Dendritic cell treated with granulocyte-macrophage colony-stimulating factor and Interleukin-4, amounts not matched to agents 40 ng/mL and 50 ng/mL, for 4 days (primary cell): ENCODE data around the gene MTRF1L.
"Not testable (repeated sequence)": the region's sequence is repeated elsewhere in the genome, so short reads cannot be mapped to it uniquely, and the experiment has no call there.

Experiments
- H3K27ac Mint-ChIP-seq: one replicate; pipeline ENCODE4 v1.8.0; 2022; ENCODE audit warnings: mild to moderate bottlenecking, mixed read lengths
- H3K27me3 Mint-ChIP-seq: one replicate; pipeline ENCODE4 v1.8.0; 2022; ENCODE audit warnings: mild to moderate bottlenecking, mixed read lengths
- H3K36me3 Mint-ChIP-seq: one replicate; pipeline ENCODE4 v1.8.0; 2022; ENCODE audit warnings: low read depth, mixed read lengths
- H3K4me1 Mint-ChIP-seq: one replicate; pipeline ENCODE4 v1.8.0; 2022; ENCODE audit warnings: low read depth, mixed read lengths
- H3K4me3 Mint-ChIP-seq: one replicate; pipeline ENCODE4 v1.8.0; 2022; ENCODE audit warnings: mild to moderate bottlenecking, moderate library complexity, mixed read lengths
- H3K9me3 Mint-ChIP-seq: one replicate; pipeline ENCODE4 v1.8.0; 2022; ENCODE audit warnings: mixed read lengths
- intact Hi-C: fragments of 100-400 bp; cut with micrococcal nuclease; formaldehyde crosslinking; loops from one replicate; pipeline ENCODE4 v1.15.0; 2022

Gene MTRF1L

DNA sequence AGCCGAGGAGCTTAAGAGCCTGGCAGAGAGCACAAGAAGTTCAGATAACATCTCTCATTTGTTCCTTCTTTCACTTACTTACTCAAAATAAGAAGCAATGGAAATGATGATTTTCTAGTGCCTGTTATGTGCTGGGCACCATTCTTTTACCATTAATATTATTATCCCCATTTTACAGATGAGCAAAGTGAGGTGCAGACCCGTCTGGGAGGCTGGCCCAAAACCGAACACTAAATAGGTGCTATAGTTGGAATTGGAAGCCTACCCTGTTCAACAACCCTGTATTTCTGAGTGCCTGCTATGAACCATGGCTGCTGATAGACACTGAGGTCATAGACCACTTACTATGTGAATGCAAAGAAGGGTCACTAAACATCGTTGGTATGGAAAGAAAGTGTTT is 25.0 kb upstream of the MTRF1L start:
- no peaks in the 10 kb centered on the region for H3K36me3 Mint-ChIP-seq
- no peak overlapping the region for H3K4me3 Mint-ChIP-seq
- no peaks in the 10 kb centered on the region for H3K9me3 Mint-ChIP-seq
- H3K27me3 Mint-ChIP-seq = peaks cover 6% of the 10 kb centered on the region
- peaks cover 9% of the 10 kb centered on the region for H3K4me1 Mint-ChIP-seq
- H3K27ac Mint-ChIP-seq = no peak overlapping the region
- intact Hi-C loops = no loop called here

DNA sequence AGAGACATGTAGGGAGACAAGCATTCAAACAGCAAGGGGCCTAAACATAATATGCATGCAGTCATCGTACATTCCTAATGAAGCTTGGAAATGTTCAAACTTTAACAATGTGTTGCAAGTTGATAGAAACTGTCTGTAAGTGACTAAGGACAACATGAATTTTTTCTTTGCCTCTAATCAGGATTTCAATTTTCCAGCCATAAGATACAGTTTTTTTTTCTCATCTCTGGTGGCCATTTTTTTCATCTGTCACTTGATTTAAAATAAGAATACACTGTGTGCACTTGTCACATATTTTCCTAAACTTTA is 22.2 kb upstream of the MTRF1L start:
- H3K4me1 Mint-ChIP-seq = no peaks in the 10 kb centered on the region
- H3K36me3 Mint-ChIP-seq = no peaks in the 10 kb centered on the region
- H3K9me3 Mint-ChIP-seq = no peaks in the 10 kb centered on the region
- H3K27me3 Mint-ChIP-seq = peaks cover 6% of the 10 kb centered on the region
- H3K4me3 Mint-ChIP-seq = no peak overlapping the region
- no peak overlapping the region for H3K27ac Mint-ChIP-seq
- intact Hi-C loops = loop anchor here (1.0 kb wide), 1 partner anchor 160 kb away; no protein-coding TSS in a partner anchor

DNA sequence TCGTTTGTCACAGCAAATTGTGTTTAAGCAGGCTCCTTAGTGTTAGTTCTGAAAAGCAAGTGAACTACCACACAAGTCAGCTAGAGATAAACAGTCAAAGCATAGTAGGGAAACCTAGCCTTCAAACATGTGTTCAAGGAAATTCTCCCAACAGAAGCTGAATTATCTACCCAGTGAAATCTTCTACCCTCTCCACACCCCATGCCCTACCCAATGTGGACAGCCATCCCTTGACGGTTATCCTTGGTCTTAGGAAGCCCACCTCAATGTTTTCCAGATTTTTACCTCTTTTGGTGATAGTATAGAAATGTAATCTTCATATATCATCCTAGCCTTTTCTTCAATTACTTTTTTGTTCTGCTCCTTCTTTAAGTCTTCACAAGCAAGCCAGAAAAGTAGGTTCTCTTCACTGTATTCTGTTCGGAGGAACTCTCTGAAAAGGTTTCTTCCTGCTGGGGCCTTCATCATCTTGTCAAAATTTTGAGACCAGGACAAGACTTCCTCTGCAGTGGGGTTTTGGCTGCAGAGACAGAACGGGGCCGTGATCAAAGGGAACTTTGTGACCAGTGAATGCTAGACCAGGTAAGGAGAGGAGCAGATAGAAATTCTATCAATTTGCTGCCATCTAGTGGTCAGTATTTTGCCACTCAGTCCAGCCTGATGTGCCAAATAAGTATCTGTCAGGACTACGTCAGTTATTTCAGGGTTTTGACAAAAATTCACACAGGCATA is 21.6 kb upstream of the MTRF1L start:
- H3K9me3 Mint-ChIP-seq = no peaks in the 10 kb centered on the region
- H3K27me3 Mint-ChIP-seq = peaks cover 6% of the 10 kb centered on the region
- H3K4me1 Mint-ChIP-seq = no peaks in the 10 kb centered on the region
- no peak overlapping the region for H3K27ac Mint-ChIP-seq
- no peaks in the 10 kb centered on the region for H3K36me3 Mint-ChIP-seq
- H3K4me3 Mint-ChIP-seq = no peak overlapping the region
- intact Hi-C loops = loop anchor here (1.0 kb wide), 1 partner anchor 160 kb away; no protein-coding TSS in a partner anchor

DNA sequence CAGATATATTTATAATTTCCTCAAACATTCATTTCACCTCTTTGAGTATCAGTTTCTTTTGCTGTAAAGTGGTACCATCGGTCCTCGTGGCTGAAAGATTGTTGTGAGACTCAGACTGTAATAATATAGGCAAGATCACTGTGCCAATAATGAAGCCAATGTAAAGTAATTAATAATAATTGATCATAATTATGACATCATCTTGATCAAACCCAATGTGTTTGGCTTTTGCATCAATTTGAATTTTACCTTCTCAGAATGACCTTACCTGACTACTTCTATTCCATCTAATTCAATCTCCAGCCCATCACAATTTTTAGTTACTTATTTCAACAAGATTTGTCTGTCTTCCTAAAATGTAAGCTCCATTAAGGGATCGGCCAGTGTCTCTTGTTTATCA is 15.8 kb upstream of the MTRF1L start:
- H3K27ac Mint-ChIP-seq = no peak overlapping the region
- no peaks in the 10 kb centered on the region for H3K36me3 Mint-ChIP-seq
- H3K27me3 Mint-ChIP-seq = peaks cover 3% of the 10 kb centered on the region
- no peaks in the 10 kb centered on the region for H3K9me3 Mint-ChIP-seq
- intact Hi-C loops = loop anchor here (5.0 kb wide), 1 partner anchor 56 kb away; no protein-coding TSS in a partner anchor
- no peaks in the 10 kb centered on the region for H3K4me1 Mint-ChIP-seq
- H3K4me3 Mint-ChIP-seq = no peak overlapping the region

DNA sequence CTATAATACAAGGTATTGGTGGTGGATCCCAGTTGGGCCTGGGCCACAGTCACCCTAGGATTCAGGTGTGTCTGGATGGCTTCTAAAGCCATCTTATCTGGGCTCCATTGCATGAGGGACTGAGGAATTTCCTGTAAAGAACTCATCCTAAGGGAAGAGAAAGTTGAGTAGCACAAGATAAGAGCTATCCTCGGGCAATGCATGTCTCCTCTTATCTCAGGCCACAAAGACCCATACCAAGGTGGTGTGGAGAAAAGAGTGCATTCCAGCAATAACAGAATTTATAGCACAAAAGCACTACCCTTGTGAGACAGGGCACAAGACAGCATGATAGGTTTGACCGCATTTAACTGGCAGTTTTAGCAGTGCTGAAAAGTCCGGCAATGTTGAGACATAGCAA is 14.3 kb upstream of the MTRF1L start:
- Mint-ChIP-seq H3K27me3 (peaks cover 1% of the 10 kb centered on the region), H3K4me3 (no peak overlapping the region), H3K4me1 (no peaks in the 10 kb centered on the region), H3K36me3 (no peaks in the 10 kb centered on the region), H3K27ac (no peak overlapping the region), H3K9me3 (no peaks in the 10 kb centered on the region)
- intact Hi-C loops = loop anchor here (5.0 kb wide), 1 partner anchor 55 kb away; no protein-coding TSS in a partner anchor

DNA sequence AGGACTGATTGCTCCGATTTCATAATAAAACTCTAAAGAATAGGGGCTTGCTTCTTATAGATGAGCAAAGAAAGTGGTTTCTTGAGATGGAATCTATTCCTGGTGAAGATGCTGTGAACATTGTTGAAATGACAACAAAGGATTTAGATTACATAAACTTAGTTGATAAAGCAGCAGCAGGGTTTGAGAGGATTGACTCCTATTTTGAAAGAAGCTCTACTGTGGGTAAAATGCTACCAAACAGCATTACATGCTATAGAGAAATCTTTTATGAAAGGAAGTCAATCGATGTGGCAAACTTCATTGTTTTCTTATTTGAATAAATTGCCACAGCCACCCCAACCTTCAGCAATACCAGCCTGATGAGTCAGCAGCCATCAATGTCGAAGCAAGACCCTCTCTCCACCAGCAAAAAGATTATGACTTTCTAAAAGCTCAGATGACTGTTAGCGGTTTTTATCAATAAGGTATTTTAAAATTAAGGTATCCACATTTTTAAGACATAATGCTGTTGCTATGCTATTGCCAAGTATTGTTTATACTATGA is 12.7 kb upstream of the MTRF1L start:
- H3K36me3 Mint-ChIP-seq = no peaks in the 10 kb centered on the region
- H3K4me3 Mint-ChIP-seq = no peak overlapping the region
- H3K27ac Mint-ChIP-seq = no peak overlapping the region
- H3K9me3 Mint-ChIP-seq = no peaks in the 10 kb centered on the region
- no peaks in the 10 kb centered on the region for H3K4me1 Mint-ChIP-seq
- intact Hi-C loops = loop anchor here (5.0 kb wide), 1 partner anchor 53 kb away; no protein-coding TSS in a partner anchor
- peaks cover 1% of the 10 kb centered on the region for H3K27me3 Mint-ChIP-seq

DNA sequence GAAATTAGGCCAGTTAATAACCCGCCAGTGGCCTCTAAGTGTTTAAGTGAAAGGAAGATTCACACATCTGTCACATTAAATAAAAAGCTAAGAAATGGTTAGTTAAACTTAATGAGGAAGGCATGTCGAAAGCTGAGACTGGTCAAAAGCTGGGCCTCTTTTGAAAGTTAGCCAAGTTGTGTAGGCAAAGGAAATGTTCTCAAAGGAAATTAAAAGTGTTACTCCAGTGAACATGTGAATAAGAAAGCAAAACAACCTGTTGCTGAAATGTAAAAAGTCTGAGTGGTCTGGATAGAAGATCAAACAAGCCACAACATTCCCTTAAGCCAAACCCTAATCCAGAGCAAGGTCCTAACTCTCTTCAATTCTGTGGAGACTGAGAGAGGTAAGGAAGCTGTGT is 10.9 kb upstream of the MTRF1L start:
- H3K9me3 Mint-ChIP-seq = no peaks in the 10 kb centered on the region
- H3K4me1 Mint-ChIP-seq = no peaks in the 10 kb centered on the region
- H3K36me3 Mint-ChIP-seq = no peaks in the 10 kb centered on the region
- H3K27me3 Mint-ChIP-seq = peaks cover 1% of the 10 kb centered on the region
- H3K27ac Mint-ChIP-seq = no peak overlapping the region
- no peak overlapping the region for H3K4me3 Mint-ChIP-seq
- intact Hi-C loops = no loop called here

DNA sequence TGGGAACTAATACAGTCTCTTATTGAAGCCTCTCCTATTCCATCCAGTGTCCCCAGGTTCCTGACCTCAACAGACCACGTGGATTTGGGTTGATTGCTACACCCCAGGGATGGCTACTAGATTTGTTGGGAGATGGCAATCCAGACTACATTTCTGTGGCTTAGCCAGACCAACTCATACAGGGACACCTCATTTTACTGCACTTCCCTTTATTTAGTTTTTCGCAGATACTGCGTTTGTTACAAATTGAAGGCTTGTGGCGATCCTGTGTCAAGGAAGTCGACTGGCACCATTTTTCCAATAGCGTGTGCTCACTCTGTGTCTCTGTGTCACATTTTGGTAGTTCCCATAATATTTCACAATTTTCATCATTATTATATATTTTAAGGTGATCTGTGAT is 10.3 kb upstream of the MTRF1L start:
- no peak overlapping the region for H3K4me3 Mint-ChIP-seq
- peaks cover 1% of the 10 kb centered on the region for H3K27me3 Mint-ChIP-seq
- intact Hi-C loops = no loop called here
- H3K9me3 Mint-ChIP-seq = no peaks in the 10 kb centered on the region
- H3K4me1 Mint-ChIP-seq = no peaks in the 10 kb centered on the region
- no peak overlapping the region for H3K27ac Mint-ChIP-seq
- no peaks in the 10 kb centered on the region for H3K36me3 Mint-ChIP-seq

DNA sequence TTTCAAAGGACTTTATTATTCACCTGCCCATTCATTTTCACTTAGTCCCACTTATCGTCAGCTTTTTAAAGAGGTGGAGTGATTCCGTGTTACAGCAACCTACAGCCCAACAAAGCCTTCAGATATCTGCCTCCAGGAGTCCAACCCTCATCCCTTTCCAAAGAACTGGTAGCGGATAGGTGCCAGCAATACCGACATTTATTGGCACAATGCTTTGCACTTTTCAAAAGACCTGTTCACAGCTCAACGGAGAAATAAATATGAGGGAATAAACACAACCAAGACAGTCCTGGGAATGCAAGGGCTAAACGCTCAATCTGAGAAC is 819 bp upstream of the MTRF1L start:
- Mint-ChIP-seq H3K36me3 (peaks cover 22% of the 10 kb centered on the region), H3K9me3 (no peaks in the 10 kb centered on the region), H3K4me3 (peak overlapping the region; percentile 98), H3K27me3 (no peaks in the 10 kb centered on the region), H3K27ac (peak overlapping the region; percentile 93), H3K4me1 (peaks cover 33% of the 10 kb centered on the region)
- intact Hi-C loops = loop anchor here (2.0 kb wide), 1 partner anchor 19 kb away; no protein-coding TSS in a partner anchor

DNA sequence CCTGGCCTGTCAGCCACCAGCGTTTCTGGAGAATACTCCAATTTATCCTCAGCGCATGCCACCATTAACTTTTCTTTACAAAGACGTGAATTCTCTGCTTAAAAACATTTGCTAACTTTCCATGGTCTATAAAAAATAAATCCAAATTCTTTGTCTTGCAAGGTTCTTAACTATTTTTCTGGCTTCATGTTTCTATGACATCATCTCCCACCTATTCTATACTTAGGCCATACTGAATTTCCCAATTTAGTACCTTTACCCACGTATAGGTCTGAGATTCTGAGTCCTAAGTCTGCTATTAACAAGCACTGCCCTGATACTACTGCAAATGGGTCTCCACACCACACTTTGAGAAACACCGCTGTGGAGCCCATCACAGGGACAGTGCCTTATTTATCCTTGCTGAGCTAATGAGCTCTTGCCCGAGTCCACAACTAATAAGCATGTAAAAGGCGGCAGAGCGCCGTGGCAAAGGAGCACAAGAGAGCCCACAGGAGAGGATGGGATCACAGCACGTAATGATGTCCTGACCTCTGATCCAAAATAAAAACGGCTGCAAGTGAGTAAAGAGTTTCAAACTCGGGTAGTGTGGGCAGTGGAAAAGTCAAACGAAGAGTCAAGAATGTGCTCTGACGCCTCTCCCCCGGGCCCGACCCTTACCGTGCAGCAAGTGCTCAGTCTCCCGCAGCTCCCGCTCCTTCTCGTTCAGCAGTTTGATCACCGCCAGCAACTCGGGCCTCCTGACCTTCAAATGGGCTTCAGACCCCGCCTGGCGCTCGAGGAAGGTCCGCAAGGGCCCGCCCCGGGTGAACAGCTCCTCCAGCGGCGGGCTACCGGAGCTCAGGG is 519 bp downstream of the MTRF1L start:
- Mint-ChIP-seq H3K4me1 (peaks cover 33% of the 10 kb centered on the region), H3K9me3 (no peaks in the 10 kb centered on the region), H3K27me3 (no peaks in the 10 kb centered on the region), H3K27ac (peak overlapping the region; percentile 93), H3K4me3 (peak overlapping the region; percentile 98), H3K36me3 (peaks cover 30% of the 10 kb centered on the region)
- intact Hi-C loops = loop anchor here (2.0 kb wide), 1 partner anchor 17 kb away; no protein-coding TSS in a partner anchor

DNA sequence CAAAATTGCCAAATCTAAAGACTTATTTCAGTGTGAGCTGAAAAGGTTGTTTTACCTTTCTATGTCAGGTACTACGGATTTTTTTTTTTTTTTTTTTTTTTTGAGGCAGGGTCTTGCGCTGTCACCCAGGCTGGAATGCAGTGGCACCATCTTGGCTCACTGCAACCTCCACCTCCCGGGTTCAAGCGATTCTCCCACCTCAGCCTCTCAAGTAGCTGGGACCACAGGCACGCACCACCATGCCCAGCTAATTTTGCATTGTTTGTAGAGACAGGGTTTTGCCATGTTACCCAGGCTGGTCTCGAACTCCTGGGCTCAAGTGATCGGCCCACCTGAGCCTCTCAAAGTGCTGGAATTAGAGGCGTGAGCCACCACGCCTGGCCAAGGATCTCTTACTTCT is 1.7 kb downstream of the MTRF1L start:
- intact Hi-C loops, H3K9me3 Mint-ChIP-seq, H3K27me3 Mint-ChIP-seq, H3K27ac Mint-ChIP-seq, H3K4me3 Mint-ChIP-seq: not testable (repeated sequence)
- H3K4me1 Mint-ChIP-seq = peaks cover 33% of the 10 kb centered on the region
- peaks cover 40% of the 10 kb centered on the region for H3K36me3 Mint-ChIP-seq

DNA sequence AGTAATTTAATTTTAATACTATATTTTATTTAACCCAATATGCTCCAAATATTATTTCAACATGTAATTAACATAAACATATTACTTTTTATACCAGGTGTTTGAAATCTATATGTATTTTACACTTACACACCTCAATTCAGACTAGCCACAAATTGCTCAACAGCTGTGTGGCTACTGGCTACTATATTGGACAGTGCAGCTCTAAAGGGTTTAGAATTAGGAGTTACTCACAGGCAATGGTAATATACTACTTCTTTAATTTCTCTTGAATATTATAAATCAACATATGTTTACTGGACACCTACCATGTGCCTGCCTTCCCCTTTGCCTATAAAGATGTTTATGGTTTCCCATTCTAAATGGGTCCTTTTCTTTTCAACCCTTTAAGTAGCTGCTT is 2.3 kb downstream of the MTRF1L start:
- H3K9me3 Mint-ChIP-seq = no peaks in the 10 kb centered on the region
- peaks cover 33% of the 10 kb centered on the region for H3K4me1 Mint-ChIP-seq
- intact Hi-C loops = no loop called here

DNA sequence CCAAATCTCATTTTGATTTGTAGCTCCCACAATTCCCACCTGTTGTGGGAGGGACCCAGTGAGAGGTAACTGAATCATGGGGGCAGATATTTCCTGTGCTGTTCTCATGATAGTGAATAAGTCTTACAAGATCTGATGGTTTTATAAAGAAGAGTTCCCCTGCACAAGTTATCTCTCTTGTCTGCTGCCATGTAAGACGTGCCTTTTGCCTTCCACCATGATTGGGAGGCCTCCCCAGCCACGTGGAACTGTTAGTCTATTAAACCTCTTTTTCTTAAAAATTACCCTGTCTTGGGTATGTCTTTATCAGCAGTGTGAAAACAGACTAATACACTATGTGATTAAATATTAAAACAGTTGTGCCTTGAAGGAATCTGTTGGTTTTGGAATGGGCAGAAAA is 3.0 kb downstream of the MTRF1L start:
- H3K4me3 Mint-ChIP-seq, H3K27ac Mint-ChIP-seq, H3K27me3 Mint-ChIP-seq, H3K9me3 Mint-ChIP-seq, intact Hi-C loops: not testable (repeated sequence)
- H3K4me1 Mint-ChIP-seq = peaks cover 33% of the 10 kb centered on the region
- peaks cover 40% of the 10 kb centered on the region for H3K36me3 Mint-ChIP-seq

More for the DNA sequence above, 2.3 kb downstream of the MTRF1L start:
- H3K27me3 Mint-ChIP-seq = no peaks in the 10 kb centered on the region
- no peak overlapping the region for H3K27ac Mint-ChIP-seq
- H3K36me3 Mint-ChIP-seq = peaks cover 40% of the 10 kb centered on the region
- no peak overlapping the region for H3K4me3 Mint-ChIP-seq

DNA sequence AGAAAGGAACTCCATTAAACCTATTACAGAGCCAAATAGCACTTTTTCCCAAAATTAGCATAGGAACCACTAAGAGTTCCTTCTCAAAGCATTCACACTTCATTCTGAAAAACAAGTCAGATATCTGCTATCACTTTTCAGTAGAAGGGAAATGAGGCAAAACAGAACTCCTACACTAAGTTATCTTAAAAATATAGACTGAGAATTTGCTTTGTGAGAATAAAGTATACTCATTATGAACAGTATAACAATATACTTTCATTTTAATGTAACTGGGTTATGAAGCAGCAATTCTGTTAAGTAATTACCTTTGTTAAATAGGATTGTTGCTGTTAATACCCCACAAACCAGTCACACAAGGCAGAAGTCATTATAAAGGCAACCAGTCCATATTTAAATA is 8.7 kb downstream of the MTRF1L start:
- H3K9me3 Mint-ChIP-seq = no peaks in the 10 kb centered on the region
- no peak overlapping the region for H3K4me3 Mint-ChIP-seq
- intact Hi-C loops = no loop called here
- peaks cover 13% of the 10 kb centered on the region for H3K4me1 Mint-ChIP-seq
- no peaks in the 10 kb centered on the region for H3K27me3 Mint-ChIP-seq
- H3K27ac Mint-ChIP-seq = no peak overlapping the region
- H3K36me3 Mint-ChIP-seq = peaks cover 60% of the 10 kb centered on the region
